OCI-LY7 (cell line): ENCODE results near the gene DENND6B.

ENCODE experiments used
- EZH2phosphoT487 ChIP-seq: fragments of 200-600 bp; sonication (generic); IDR thresholded peaks from 2 replicates; pipeline ENCODE4 v1.6.1; 2018; ENCODE audit warnings: low read depth, borderline replicate concordance, mild to moderate bottlenecking, mixed run types, antibody characterized with exemption, low read length, moderate library complexity, mixed read lengths
- TF ChIP-seq, protein P1 (sequence below): fragments of 200-600 bp; sonication (generic); conservative IDR thresholded peaks from 2 replicates; pipeline ENCODE4 v1.5.1; 2014; ENCODE audit warnings: mild to moderate bottlenecking, antibody characterized with exemption, low read length, moderate library complexity, mixed read lengths

DNA sequence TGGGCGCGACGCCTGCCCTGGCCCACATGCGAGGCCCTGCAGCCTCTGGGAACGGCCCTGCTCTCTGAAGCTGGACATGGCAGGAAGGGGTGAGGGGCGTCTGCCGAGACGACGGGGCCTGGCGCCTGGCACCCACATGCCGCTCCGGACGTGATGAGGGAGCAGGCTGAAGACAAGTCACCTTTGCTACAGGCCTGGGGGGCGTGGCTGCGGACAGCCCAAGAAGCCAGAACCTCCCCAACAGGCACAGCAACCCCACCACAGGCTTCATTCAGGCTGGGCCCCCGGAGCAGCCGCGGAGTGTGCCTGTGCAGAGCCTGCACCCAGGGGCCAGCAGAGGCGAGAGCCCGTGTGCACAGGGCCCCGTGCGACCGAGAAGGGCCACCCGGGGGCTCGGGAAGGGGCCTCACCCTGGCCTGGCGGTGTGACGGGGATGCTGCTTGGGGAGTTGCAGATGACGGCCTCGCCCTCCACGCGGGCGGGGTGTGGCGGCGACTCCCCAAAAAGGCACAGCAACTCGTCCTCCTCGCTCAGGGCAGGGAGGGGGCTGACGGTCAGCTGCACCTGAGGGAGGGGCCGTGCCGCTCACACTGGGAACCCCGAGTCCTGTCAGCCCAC is 40.0 kb downstream of the DENND6B start:
- TF ChIP-seq, protein P1, sequence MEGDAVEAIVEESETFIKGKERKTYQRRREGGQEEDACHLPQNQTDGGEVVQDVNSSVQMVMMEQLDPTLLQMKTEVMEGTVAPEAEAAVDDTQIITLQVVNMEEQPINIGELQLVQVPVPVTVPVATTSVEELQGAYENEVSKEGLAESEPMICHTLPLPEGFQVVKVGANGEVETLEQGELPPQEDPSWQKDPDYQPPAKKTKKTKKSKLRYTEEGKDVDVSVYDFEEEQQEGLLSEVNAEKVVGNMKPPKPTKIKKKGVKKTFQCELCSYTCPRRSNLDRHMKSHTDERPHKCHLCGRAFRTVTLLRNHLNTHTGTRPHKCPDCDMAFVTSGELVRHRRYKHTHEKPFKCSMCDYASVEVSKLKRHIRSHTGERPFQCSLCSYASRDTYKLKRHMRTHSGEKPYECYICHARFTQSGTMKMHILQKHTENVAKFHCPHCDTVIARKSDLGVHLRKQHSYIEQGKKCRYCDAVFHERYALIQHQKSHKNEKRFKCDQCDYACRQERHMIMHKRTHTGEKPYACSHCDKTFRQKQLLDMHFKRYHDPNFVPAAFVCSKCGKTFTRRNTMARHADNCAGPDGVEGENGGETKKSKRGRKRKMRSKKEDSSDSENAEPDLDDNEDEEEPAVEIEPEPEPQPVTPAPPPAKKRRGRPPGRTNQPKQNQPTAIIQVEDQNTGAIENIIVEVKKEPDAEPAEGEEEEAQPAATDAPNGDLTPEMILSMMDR = no peak
- TF ChIP-seq EZH2phosphoT487 = no peak
